Skin of body (tissue), 2 donors: ENCODE data around the gene SLC35D2. TPM values are rescaled to one million over a fixed set of nuclear protein-coding genes. Genes with fewer than 3 reads are reported as not detected.
A peak's percentile ranks its signal among the peaks of the same experiment; 100 is the strongest.
"Not testable (repeated sequence)": the region's sequence is repeated elsewhere in the genome, so short reads cannot be mapped to it uniquely, and the experiment has no call there.

Source experiments
- DNase-seq: peaks from one replicate; lab custom pipeline; 2025; lab: John Stamatoyannopoulos, UW
- total RNA-seq: library from RNA; depleted of rRNA; stranded (reverse); fragments of >200 nt; gene quantifications from one replicate; pipeline ENCODE4 v1.2.3, GENCODE V29; 2014

SLC35D2 gene
- total RNA-seq, 1 donor from 2014 or later: 8.0 TPM

DNA sequence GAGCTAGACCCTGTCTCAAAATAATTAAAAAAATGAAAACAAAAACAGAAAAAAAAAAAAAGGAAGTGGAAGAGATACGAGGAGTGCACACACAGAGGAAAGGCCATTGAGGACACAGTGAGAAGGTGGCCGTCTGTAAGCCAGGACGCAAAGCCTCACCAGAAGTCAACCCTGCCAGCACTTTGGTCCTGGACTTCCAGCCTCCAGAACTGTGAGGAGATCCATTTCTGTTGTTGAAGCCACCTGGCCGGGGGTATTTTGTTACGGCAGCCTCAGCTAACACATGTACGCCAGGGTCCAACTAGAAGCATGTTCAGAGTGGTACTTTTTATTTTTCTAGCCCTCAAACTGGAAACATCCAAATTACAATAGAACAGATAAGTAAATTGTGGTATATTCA, 21.8 kb downstream of the SLC35D2 start:
- no peak for DNase-seq

DNA sequence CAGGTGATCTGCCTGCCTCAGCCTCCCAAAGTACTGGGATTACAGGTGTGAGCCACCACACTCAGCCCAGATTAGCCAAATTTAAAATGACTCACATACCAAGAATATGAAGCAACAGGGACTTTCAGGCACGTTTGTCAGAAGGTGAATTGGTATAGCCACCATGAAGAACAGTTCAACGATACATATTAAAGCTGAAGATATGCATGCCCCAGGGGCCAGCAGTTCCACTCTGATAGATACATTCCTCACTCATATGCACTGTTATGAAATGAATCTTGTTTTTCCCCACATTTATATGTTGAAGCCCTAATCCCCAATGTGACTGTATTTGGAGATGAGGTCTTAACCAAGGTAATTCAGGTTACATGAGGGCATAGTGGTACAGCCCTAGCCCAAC, 22.5 kb downstream of the SLC35D2 start:
- no peak for DNase-seq

DNA sequence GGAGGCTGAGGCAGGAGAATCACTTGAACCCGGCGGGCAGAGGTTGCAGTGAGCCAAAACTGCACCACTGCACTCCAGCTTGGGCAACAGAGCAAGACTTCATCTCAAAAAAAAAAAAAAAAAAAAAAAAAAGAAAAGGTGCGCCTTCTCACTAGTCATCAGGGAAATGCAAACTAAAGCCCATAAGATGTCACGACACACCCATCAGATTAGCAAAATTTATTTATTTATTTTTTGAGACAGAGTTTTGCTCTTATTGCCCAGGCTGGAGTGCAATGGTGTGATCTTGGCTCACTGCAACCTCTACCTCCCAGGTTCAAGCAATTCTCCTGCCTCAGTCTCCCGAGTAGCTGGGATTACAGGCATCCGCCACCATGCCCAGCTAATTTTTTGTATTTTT, 23.0 kb downstream of the SLC35D2 start:
- DNase-seq: not testable (repeated sequence)

DNA sequence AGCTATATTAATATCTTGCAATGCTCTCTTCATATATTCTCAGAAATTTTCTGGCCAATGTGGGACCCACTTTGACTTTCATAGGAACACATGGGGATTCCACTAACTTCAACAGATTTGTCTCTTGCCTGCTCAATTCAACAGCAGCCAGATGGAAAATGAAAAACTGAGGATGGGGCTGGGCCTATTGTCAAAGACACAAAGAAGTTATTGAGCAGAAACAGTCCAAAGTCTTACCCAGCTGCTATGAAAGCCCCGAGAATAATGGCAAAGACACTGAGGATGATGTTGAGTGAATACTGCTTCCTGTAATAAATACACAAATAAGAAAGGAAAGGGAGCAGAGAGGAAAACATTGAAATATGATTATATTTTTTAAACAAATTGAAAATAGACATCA, 32.6 kb downstream of the SLC35D2 start:
- no peak for DNase-seq

DNA sequence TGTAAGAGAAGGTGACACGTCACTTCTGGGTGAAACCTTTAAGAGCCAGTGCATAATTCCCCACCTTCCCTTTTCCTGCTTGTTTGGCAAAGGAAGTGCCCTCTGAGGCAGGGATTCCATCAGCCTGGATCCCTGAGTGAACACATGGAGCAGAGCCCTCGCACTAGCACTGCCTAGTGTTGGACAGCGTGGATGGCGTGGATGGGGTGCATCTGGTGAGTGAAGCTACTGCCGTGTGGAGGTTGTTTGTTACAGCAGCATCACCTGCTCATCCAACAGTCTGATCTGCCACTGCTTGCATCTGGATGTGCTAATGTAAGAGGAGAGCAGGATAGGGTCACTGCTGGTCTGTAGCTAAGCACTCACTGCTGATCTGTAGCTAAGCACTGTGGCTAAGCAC, 35.2 kb downstream of the SLC35D2 start:
- no peak for DNase-seq

DNA sequence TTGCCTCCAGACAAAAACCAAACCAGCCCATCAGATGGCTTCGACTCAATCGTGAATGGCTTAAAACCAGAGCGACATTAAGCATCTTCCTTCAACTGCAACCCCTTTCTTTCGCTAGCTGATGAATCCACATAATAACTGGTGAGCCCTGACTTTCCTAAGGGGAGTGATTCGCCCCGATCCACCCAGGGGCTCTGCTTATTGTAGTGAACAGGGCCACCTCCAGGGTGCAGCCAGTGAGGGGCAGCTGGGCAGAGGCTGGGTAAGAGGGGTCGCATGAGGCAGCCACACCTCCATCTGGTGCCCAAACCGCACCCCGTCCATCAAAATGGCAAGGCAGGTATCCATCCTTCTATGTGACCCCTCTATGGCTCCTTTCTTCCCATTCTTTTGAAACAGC, 38.0 kb downstream of the SLC35D2 start:
- no peak for DNase-seq

DNA sequence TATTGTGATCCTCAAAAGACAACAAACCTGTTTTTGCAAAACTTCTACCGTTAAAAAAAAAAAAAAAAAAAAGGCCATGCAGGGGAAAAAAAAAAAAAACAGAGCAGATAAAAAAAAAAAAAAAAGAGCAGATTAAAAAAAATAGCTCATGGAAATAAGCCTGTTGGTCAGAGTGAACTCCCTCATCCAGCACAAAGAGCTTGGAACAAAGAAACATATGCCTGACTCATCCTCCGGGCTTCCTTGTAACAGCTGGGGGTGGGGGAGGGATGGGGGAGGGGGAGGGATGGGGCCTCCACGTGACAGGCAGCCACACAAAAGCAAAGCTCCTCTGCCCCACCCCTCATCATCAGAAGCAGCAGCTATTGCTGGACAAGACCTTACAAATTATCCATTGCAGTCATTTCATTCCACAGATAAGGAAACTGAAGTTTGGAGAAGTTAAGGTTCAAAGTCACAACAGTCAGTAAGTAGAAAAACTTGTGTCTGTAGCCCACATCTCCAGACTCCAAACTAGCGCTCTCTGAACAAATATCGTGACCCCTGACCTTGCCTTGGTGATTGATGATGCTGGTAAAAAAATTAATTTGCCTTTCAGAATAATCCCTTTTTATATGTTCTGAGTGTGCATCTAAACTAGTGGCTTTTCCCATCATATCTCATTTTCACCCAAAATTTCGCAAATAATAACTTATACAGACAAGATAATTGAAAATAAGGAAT, 38.9 kb downstream of the SLC35D2 start:
- DNase-seq: peak; percentile 70

DNA sequence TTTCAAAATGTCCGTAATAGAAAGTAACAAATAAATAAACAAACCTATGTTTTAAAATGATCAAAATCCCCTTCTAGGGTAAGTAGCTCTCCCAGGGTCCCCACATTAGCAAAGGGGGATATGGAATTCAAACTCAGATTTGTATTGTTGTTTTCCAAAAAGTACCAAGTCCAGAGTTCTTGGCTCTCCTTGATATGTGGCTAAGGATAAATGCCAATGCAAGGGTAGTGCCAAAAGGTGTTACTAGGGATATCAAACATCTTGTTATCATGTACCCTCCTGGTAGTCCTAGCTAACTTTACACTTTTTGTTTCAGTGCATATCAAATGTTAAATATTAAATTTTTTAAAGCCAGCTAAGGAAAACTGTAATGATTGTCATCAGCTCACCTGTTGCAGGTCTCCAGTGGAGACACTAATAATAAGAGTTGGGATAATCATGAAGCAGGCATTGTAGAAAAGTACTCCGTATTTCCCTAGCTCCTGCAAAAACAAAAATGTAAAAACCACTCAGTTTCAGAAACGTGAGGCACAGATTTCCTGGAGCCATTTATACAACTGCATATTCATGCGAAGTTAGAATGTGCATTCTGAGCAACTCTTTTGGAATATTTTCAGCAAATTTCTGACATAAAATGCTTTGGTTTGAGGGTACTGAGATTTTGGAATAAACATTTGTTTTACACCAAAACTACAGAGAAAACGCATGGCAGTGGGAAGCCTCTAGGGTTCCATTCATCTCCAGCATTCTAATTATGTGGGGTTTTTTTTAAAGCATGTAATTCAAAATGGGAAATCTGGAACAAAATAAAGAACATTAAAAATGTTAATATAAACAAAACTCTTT, 39.8 kb downstream of the SLC35D2 start:
- no peak for DNase-seq

DNA sequence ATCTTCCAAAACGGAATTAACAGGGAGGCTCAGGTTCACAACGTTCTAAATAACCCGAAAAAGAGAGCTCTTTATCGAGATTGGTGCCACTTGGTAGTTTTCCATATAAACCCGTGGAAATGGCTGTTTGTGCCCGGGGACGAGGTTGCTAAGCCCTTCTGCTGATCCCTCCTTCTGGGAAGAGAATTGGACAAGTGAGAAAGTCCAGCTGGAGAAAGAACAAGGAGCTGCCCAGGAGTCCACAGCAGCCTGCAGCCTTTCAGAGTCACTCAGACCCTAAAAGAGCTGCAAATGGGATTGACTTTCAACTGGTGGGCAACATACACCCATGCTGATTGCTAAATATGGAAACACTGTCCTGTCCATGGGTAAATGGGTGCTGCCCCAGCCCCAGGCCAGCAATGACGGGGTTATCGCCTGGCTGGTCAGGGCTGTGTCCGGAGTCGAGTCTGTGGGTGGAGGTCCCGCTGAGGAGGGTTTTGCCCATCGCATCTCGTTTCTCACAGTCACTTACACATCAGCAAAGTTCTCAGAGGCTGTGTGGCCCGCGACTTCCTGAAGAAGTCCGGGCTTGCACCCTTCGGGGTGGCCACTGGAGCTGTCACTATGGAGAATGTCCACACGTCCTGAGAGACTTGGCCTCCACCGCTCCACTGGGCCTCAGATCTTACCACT, 40.8 kb downstream of the SLC35D2 start:
- DNase-seq: no peak

DNA sequence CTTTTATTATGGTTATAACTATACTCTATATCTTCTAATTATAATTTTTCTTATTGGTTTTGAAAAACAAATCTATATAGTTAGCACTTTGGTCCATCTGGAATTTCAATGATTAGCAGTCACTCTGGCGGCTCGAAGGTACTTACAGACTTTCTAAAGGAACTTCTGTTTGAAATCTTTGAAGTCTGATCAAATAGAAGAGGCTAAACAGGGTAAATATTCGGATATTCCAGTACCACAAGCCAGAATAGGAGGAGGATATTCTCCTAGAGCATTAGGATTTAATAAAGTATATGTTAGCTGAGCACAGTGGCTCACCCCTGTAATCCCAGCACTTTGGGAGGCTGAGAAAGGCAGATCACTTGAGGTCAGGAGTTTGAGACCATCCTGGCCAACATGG, 42.8 kb downstream of the SLC35D2 start:
- no peak for DNase-seq

DNA sequence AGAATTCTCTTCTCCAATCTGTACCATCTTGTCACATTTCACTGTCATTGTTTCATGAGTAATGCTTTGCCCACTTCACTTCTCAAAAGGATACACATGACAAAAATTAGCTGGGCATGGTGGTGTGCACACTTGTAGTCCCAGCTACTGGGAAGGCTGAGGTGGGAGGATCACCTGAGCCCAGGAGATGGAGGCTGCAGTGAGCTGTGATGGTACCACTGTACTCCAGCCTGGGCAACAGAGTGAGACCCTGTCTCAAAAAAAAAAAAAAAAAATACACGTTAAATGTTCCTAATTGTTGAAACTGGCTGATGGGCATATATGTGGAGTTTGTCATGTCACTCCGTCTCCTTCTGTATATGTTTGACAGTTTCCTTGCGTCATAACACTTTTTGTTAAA, 45.2 kb downstream of the SLC35D2 start:
- DNase-seq: no peak

DNA sequence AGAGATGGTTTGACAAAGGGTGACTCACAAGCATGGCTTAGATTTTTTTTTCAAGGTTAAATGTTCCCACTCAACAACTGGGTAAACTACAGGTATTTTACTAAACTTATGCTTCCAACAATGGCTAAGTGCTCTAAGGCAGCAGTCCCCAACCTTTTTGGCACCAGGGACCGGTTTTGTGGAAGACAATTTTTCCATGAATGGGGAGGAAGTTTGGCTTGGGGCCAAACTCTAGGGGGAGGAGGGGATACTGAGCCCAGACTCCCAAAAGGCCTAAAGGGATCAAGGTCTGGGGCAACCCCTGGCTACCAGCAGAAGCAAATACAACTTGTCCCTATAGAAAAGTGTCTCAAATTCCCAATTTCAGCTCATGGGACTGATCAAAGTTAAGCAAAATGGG, 49.6 kb downstream of the SLC35D2 start:
- no peak for DNase-seq

DNA sequence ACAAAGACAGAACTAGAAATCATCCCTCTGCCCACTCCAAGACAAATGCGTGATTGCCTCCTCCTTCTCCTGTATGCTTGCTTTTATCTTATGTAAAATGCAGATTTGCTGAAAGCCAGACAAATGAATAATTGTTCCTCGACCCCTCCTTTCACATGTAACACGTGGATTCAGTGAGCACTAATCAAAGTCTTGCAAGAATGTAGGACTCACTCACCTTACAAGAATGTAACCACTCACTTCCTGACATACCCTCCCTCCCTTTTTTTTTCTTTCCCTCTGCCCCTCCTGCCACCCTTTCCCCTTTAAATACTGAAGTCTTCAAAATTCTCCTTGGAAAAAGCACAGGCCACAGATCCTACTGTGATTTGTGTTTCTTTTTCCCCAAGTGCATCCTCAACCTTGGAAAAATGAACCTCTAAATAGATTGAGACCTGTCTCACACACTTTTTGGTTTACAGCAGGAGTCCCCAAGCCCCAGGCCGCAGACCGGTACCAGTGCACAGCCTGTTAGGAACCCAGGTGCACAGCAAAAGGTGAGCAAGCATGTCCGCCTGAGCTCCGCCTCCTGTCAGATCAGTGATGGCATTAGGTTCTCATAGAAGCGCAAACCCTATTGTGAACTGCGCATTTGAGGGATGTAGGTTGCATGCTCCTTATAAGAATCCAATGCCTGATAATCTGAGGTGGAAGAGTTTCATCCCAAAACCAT, 52.1 kb downstream of the SLC35D2 start:
- no peak for DNase-seq

DNA sequence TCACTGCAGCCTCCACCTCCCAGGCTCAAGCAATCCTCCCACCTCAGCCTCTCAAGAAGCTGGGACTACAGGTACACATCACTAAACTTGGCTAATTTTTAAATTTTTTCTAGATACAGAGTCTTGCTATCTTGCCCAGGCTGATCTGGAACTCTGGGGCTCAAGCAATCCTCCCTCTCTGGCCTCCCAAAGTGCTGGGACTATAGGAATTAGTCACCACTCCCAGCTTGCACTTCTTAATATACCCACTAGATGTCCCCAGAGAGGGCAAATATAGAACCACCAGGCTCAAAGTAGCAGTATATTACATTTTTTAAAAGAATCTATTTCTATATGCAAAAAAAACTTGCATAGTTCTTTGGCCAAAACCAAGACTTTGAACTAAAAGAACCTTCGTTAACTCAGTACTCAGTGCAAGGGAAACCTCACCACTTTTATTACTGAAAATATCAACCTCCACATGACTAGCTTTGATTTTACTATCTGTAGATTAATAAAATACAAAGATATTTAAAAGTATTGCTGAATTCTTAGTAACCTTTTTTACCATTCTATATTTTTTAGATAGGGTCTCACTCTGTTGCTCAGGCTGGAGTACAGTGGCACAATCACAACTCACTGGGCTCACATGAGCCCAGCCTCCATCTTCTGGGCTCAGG, 55.7 kb downstream of the SLC35D2 start:
- DNase-seq: peak; percentile 38

DNA sequence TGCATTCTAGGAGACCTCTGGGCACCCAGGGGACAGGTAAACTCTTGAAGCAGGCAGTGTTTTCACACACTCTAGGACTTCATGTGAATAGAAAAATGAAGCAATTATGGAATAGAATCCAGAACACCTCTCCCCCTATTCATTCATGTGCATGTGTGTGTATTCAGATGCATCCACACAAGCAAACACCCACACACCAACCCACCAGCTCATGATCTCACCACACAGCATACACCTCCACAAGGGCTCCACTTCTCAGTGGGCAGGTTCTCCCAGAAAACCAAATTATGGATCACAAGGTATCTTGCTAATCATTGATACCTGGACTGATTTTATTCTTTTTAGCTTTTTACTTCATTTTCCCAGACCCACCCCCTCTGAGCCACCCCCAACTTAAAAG, 60.3 kb downstream of the SLC35D2 start:
- DNase-seq: no peak

DNA sequence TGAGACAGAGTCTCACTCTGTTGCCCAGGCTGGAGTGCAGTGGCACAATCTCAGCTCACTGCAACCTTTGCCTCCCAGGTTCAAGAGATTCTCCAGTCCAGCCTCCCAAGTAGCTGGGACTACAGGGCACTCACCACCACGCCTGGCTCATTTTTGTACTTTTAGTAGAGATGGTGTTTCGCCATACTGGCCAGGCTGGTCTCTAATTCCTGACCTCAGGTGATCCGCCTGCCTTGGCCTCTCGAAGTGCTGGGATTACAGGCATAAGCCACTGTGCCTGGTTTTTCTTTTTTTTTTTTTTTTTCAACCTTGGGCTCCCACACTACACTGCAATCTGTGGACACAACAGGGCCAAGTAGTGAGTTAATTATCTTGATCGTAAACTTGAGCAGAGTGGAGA, 60.8 kb downstream of the SLC35D2 start:
- not testable (repeated sequence) for DNase-seq

DNA sequence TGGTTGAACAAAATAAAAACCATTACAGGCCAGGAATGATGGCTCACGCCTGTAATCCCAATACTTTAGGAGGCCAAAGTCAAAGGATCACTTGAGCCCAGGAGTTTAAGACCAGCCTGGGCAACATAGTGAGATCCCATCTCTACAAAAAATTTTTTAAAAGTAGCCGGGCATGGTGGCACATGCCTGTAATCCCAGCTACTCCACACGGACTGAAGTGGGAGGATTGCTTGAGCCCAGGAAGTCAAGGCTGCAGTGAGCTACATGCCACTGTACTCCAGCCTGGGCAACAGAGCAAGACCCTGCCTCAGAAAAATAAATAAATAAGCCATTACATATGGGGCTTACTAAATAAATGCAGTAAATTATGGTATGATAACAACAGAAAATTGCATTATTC, 61.3 kb downstream of the SLC35D2 start:
- not testable (repeated sequence) for DNase-seq

DNA sequence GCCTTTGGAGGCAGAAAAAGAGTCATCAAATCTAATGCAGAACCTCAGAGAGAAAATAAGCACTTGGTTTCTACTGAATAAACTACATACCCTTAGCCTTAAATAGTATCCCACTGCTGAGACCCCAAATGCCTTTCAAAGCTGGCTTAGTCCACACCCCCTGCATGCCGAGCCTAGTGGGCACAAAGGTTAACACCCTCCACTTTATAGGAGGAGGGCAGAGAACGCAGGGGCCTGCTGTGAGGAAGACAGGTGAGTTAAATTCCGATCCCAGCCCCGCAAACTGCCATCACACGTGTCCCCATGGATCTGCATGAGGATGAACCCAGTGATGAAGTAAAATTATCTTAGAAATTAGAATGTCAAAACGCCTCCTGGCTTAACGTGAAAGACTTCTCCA, 62.0 kb downstream of the SLC35D2 start:
- DNase-seq: no peak

DNA sequence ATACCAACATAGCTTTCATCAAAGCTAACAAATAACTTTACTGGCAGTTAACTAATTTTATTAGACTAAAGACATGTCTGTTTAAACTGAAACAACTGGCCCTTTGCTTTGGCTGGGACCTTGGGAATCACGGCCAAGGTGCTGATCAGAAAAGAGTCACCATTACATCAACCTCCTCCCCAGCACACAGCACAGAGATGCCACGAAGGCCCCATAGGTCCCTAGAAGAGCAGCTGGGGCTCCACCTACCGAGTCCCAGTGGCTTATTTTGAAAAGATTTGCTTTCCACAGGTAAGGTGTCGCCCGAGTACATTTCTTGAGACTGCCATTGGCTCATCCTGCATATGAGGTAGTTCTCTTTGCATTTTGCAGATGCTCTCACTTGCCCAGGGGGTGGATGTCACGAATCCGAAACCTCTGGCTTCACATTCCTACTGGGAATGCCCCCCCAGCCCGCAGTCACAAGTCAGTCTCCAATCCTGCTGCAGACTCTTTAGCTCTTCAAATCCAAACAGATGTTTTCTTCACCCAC, 62.7 kb downstream of the SLC35D2 start:
- DNase-seq: no peak

DNA sequence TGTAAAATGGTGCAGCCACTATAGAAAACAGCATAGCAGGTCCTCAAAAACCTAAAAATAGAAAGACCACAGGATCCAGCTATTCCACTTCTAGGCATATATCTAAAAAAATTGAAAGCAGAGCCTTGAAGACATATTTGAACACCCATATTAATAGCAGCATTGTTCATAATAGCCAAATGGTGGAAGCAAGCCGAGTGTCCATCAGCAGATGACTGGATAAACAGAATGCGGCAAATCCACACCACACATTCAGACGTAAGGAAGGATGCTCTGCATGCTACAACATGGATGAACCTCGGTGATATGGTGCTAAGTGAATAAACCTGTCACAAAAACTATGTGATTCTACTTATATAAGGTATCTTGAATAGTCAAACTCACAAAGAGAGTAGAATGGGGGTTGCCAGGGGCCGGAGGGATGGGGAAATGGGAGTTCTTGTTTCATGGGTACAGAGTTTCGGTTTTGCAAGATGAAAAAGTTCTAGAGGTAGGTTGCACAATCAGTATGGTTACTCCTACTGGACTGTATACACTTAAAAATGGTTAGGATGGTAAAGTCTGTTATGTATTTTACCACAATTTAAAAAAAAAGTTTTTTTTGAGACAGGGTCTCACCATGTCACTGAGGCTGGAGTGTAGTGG, 64.5 kb downstream of the SLC35D2 start:
- no peak for DNase-seq
